Breast epithelium (tissue), 3 donors: ENCODE measurements around the gene PTPRK.

Experiments used
- POLR2A ChIP-seq: fragments of 450-650 bp; IDR thresholded peaks from one replicate; pipeline ENCODE4 v1.6.1; 2016; ENCODE audit warnings: antibody characterized with exemption, mild to moderate bottlenecking, moderate library complexity
- POLR2AphosphoS5 ChIP-seq, 3 donors: sonication (generic); formaldehyde crosslinking; IDR thresholded peaks; one replicate each; pipeline ENCODE4 v1.6.1; 2017; ENCODE audit warnings: antibody characterized with exemption in 3 of 3
- TF ChIP-seq, protein P1 (sequence below), 3 donors: fragments of 450-650 bp; IDR thresholded peaks; one replicate each; pipeline ENCODE4 v1.5.1; 2016 to 2017; ENCODE audit warnings: antibody characterized with exemption in 3 of 3, mild to moderate bottlenecking in 3 of 3, moderate library complexity in 3 of 3

DNA sequence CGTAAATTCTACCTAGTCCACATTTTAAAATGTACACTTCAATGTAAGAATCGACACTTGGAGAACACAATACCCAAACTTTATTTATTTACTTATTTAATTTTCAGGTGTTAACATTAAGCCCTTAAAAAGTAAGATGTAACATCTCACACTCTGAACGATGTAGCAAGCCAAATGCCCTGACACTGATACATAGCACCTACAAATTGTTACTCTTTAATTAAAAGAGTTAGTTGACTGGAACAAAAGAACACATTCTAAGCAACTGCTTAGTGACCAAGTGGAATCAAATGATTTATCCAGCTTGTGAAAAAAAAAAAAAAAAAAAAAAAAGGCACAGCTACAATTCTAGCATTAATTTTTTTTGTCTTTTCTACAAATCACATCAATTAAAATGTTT lies 327.4 kb downstream of the PTPRK start:
- TF ChIP-seq, protein P1, sequence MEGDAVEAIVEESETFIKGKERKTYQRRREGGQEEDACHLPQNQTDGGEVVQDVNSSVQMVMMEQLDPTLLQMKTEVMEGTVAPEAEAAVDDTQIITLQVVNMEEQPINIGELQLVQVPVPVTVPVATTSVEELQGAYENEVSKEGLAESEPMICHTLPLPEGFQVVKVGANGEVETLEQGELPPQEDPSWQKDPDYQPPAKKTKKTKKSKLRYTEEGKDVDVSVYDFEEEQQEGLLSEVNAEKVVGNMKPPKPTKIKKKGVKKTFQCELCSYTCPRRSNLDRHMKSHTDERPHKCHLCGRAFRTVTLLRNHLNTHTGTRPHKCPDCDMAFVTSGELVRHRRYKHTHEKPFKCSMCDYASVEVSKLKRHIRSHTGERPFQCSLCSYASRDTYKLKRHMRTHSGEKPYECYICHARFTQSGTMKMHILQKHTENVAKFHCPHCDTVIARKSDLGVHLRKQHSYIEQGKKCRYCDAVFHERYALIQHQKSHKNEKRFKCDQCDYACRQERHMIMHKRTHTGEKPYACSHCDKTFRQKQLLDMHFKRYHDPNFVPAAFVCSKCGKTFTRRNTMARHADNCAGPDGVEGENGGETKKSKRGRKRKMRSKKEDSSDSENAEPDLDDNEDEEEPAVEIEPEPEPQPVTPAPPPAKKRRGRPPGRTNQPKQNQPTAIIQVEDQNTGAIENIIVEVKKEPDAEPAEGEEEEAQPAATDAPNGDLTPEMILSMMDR (IDR thresholded peaks at IDR 0.05), result no peak
- no peak for TF ChIP-seq POLR2A
- TF ChIP-seq POLR2AphosphoS5 (IDR thresholded peaks at IDR 0.05), result no peak
